Ovary (tissue), 9 donors: Measurements from ENCODE around the gene FCN1. TPM values are rescaled to one million over a fixed set of nuclear protein-coding genes. Genes with fewer than 3 reads are reported as not detected.

Experiments used
- DNase-seq, 5 donors: peaks; one replicate each; pipeline ENCODE4 v3.0.0-alpha.2; 2019 to 2020
- H3K27ac ChIP-seq, 2 donors: fragments of 200-600 bp; one replicate each; pipeline versions ENCODE4 v1.5.1 to v1.8.0; 2019 to 2022
- H3K27me3 ChIP-seq: fragments of 200-600 bp; one replicate; pipeline ENCODE4 v1.8.0; 2022
- H3K36me3 ChIP-seq: fragments of 200-600 bp; sonication (generic); one replicate; pipeline ENCODE4 v1.5.1; 2019
- H3K4me1 ChIP-seq: one replicate; pipeline ENCODE4 v1.8.1; 2013; ENCODE audit warnings: mild to moderate bottlenecking, moderate library complexity; ENCODE audit not compliant: insufficient read depth
- H3K4me3 ChIP-seq: fragments of 200-600 bp; sonication (generic); one replicate; pipeline ENCODE4 v1.5.1; 2017
- H3K9me3 ChIP-seq, 2 donors: fragments of 200-600 bp in 1 of 2; sonication (generic) in 1 of 2; one replicate each; pipeline versions ENCODE4 v1.5.1 to v1.8.1; 2013 to 2019; ENCODE audit warnings: mild to moderate bottlenecking in 1 of 2, moderate library complexity in 1 of 2
- EP300 ChIP-seq: sonication (generic); formaldehyde crosslinking; IDR thresholded peaks from one replicate; pipeline ENCODE4 v1.6.1; 2017; ENCODE audit warnings: antibody characterized with exemption
- POLR2A ChIP-seq: fragments of 450-650 bp; IDR thresholded peaks from one replicate; pipeline ENCODE4 v1.6.1; 2017; ENCODE audit warnings: antibody characterized with exemption, mild to moderate bottlenecking, moderate library complexity
- WGBS, 3 donors: extraction: QIAGEN DNeasy Blood & Tissue Kit in 1 of 3; methylation state at CpG; one replicate each; pipeline versions ENCODE4 v1.1.5 to v1.1.7; 2013 to 2017; 5-methylcytosine and 5-hydroxymethylcytosine counted together
- intact Hi-C, 4 donors: fragments of 100-400 bp; cut with DNase I; formaldehyde crosslinking; loops; one replicate each; pipeline versions ENCODE4 v1.11.0 to v1.15.1; 2022 to 2023
- polyA plus RNA-seq, 2 donors: library from polyadenylated mRNA; stranded (reverse); fragments of 200-250 nt in 1 of 2; fragments of 350-450 nt in 1 of 2; fragmentation: Illumina TruSeq in 1 of 2; extraction: RNeasy Lipid Tissue Mini Kit (QIAGEN cat#74804) in 1 of 2; gene quantifications; one replicate each; pipeline ENCODE4 v1.2.3, GENCODE V29; 2013 to 2014
- total RNA-seq, 7 donors: library from RNA; depleted of rRNA in 2 of 7; stranded (reverse); fragments of >200 nt in 2 of 7; fragmentation: NEBNext Ultra II Directional in 3 of 7; extraction: Animal tissue kit (Norgen Biotek cat#: 25700) in 3 of 7; gene quantifications; one replicate each; pipeline versions ENCODE4 v1.1.0 to v1.2.4, GENCODE V29; 2016 to 2023
- TF ChIP-seq, protein P1 (sequence below), 3 donors: fragments of 450-650 bp in 2 of 3; fragments of 200-600 bp in 1 of 3; IDR thresholded peaks; one replicate each; pipeline versions ENCODE4 v1.5.1 to v1.8.0; 2016 to 2022; ENCODE audit warnings: antibody characterized with exemption in 3 of 3, mild to moderate bottlenecking in 1 of 3
- donor health status: DM: no; HTN: no; CAD: no; lungs with moderate emphysema.
- donor health status: DM: no; HTN: no; CAD: no.
- donor health status: Bipolar disorder and iron deficiency.
- donor health status: DM: yes; HTN: yes; CAD: no.
- donor health status: DM: no; HTN: no; CAD: no.
- donor health status: DM: yes; HTN: yes; CAD: no.

Gene FCN1
- total and polyA plus RNA-seq, 9 donors: 0.43 to 5.0 (median 1.9) TPM; not detected in 2

DNA sequence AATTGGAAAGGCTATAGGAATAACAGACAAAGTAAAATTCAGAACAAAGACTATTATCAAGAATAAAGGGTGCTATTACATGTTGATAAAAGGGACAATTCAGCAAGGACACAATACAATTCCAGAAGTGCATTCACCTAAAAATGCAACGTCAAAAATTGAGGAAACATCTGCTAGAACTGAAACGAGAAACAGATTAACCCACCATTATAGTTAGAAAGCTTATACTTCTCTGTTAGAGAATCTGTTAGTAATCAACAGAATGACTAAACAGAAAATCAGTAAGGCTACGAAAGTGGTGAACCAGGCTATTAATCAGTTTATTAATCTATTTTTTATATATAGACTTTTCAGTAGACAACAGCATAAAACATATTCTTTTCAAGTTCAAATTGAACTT lies 14.8 kb downstream of the FCN1 start:
- WGBS, 3 donors: 60 to 64% (median 61%) methylated on average over 3 of the region's 3 CpGs
- H3K4me1 ChIP-seq: peaks cover 3% of the 10 kb centered on the region
- DNase-seq: no peak
- TF ChIP-seq POLR2A (no peak), EP300 (no peak)
- TF ChIP-seq, protein P1, sequence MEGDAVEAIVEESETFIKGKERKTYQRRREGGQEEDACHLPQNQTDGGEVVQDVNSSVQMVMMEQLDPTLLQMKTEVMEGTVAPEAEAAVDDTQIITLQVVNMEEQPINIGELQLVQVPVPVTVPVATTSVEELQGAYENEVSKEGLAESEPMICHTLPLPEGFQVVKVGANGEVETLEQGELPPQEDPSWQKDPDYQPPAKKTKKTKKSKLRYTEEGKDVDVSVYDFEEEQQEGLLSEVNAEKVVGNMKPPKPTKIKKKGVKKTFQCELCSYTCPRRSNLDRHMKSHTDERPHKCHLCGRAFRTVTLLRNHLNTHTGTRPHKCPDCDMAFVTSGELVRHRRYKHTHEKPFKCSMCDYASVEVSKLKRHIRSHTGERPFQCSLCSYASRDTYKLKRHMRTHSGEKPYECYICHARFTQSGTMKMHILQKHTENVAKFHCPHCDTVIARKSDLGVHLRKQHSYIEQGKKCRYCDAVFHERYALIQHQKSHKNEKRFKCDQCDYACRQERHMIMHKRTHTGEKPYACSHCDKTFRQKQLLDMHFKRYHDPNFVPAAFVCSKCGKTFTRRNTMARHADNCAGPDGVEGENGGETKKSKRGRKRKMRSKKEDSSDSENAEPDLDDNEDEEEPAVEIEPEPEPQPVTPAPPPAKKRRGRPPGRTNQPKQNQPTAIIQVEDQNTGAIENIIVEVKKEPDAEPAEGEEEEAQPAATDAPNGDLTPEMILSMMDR (IDR thresholded peaks at IDR 0.05): no peak
- H3K9me3 ChIP-seq: no peaks in the 10 kb centered on the region
- no peak overlapping the region for H3K27ac ChIP-seq
- no peaks in the 10 kb centered on the region for H3K27me3 ChIP-seq
- no peaks in the 10 kb centered on the region for H3K36me3 ChIP-seq
- intact Hi-C loops: no loop called here
- H3K4me3 ChIP-seq: no peak overlapping the region

DNA sequence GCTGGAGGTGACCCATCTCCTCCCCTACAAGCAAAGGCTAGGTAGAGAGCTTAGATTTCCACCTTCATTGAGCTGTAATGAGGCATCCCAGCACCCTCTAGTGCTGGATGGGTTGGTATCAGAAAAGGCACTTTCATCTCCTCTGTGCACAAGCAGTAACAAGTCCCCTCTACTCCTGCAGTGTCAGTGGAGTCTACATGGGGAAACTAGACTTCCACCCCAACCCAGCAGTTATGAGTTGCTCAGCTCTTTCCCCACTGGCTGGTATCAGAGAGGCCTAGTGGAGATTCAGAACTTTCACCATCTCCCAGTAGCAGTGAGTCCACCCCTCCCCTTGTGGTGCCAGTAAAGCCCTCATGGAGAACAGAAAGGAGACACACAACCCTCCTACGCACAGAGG lies 17.9 kb downstream of the FCN1 start:
- intact Hi-C loops: no loop called here
- no peak for DNase-seq
- H3K4me3 ChIP-seq: no peak overlapping the region
- H3K9me3 ChIP-seq: no peaks in the 10 kb centered on the region
- TF ChIP-seq POLR2A: no peak
- TF ChIP-seq EP300: no peak
- TF ChIP-seq, protein P1 (IDR thresholded peaks at IDR 0.05): no peak
- peaks cover 18% of the 10 kb centered on the region for H3K4me1 ChIP-seq
- no peak overlapping the region for H3K27ac ChIP-seq
- no peaks in the 10 kb centered on the region for H3K27me3 ChIP-seq
- WGBS, 3 donors: 89 to 100% (median 97%) methylated on average over 1 of the region's 1 CpG
- no peaks in the 10 kb centered on the region for H3K36me3 ChIP-seq

DNA sequence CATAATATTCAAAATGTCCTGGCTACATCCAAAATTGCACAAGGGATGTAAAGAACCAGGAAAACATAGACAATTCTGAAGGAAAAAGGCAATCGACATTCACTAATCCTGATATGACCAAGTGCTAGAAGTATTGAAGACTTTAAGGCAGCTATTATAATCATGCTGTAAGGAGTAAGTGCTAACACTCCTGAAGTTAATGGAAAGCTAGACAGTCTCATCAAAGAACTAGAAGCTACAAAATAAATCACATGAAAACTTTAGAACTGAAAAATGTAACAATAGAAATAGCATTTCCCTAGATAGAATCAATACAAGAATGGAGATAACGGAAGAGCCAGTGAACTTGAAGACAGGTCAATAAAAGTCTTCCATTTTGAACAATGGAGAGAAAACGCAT lies 18.5 kb downstream of the FCN1 start:
- no peak for DNase-seq
- TF ChIP-seq EP300 (no peak), POLR2A (no peak)
- TF ChIP-seq, protein P1 (IDR thresholded peaks at IDR 0.05): no peak
- H3K4me3 ChIP-seq: no peak overlapping the region
- H3K36me3 ChIP-seq: no peaks in the 10 kb centered on the region
- H3K4me1 ChIP-seq: peaks cover 19% of the 10 kb centered on the region
- H3K27ac ChIP-seq: no peak overlapping the region
- intact Hi-C loops: no loop called here
- H3K9me3 ChIP-seq: no peaks in the 10 kb centered on the region
- WGBS, 3 donors: 77 to 97% (median 82%) methylated on average over 3 of the region's 3 CpGs
- no peaks in the 10 kb centered on the region for H3K27me3 ChIP-seq

DNA sequence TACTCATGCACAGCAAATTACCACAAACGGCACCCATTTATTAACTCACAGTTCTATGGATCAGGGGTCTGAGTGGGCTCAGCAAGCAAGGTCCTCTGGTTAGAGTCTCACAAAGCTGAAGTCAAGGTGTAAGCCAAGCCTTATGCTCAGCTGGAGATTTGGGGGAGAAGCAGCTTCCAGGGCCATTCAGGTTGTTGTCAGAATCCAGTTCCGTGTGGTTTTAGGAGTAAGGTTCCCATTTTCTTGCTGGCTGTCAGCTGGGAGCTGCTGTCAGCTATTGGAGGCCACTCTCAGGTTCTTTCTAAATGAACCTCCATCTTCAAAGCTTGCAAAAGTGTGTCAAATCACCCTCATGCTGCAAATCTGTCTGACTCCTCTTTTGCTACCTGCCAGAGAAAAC lies 19.4 kb downstream of the FCN1 start:
- WGBS, 3 donors: 42 to 46% (median 45%) methylated on average over 2 of the region's 2 CpGs
- Histone ChIP-seq H3K27me3 (no peaks in the 10 kb centered on the region), H3K36me3 (no peaks in the 10 kb centered on the region), H3K4me3 (no peak overlapping the region), H3K9me3 (no peaks in the 10 kb centered on the region), H3K4me1 (peaks cover 23% of the 10 kb centered on the region), H3K27ac (no peak overlapping the region)
- intact Hi-C loops: no loop called here
- no peak for DNase-seq
- no peak for TF ChIP-seq EP300
- TF ChIP-seq, protein P1 (IDR thresholded peaks at IDR 0.05): no peak
- TF ChIP-seq POLR2A: no peak
